IPS DF 19.7 (cell line): ENCODE data around the gene WAPL.

Source experiments
- DNase-seq: peaks from one replicate; pipeline ENCODE4 v3.0.0-alpha.2; 2013; ENCODE audit warnings: low read depth, low spot score

The WAPL gene

GRCh38 chr10:86461963-86462804 is 59.4 kb downstream of the WAPL start:
- peak; percentile 40 for DNase-seq

- no peak for DNase-seq
These were observed 70.0 kb downstream of the WAPL start for GRCh38 chr10:86451604-86451960.

DNA sequence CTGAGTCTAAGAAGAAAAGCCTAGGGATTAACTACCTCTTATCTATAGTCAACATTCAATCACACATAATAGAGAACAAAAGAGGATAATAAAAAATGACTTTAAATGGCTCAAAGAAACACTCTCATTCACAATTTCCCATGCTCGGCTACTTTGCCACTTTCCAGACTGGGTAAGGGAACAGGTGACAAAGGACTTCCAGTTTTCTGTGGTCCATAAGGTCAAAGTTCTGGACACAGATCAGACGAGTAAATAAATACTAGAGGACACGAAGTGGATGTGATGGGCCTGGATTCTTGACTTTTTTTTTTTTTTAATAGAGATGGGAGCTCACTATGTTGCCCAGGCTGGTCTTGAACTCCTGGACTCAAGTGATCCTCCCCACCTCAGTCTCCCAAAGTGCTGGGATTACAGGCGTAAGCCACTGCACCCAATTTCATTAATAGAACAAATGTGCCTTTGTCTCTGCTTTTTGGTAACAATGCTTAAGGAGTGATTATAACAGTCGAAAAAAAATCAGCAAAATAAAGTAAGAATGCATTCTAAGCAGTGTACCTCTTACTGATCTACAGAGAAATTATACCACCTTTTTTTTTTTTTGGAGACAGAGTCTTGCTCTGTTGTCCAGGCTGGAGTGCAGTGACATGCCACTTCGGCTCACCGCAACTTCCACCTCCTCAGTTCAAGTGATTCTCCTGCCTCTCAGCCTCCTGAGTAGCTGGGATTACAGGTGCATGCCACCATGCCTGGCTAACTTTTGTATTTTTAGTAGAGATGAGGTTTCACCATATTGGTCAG is 70.6 kb downstream of the WAPL start:
- DNase-seq: no peak

DNA sequence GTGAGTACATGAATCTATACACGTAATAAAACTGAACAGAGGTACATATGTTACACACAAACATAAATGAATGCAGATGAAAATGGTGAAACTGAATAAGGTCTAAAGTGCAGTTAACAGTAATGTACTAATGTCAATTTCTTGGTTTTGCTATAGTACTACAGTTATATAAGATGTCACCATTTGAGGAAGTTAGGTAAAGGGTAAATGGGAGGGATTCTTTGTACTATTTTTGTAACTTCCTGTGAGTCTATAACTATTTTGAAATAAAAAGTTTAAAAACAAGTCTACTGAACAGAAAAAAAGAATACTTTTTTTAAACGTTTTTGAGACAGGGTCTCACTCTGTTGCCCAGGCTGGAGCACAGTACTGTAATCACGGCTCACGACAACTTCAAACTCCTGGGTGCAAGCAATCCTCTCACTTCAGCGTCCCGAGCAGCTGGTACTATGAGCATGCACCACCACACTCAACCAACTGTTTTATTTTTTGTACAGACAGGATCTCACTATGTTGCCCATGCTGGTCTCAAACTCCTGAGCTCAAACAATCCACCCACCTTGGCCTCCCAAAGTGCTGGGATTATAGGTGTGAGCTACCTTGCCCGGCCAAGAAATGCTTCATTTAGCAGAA is 71.5 kb downstream of the WAPL start:
- no peak for DNase-seq

DNA sequence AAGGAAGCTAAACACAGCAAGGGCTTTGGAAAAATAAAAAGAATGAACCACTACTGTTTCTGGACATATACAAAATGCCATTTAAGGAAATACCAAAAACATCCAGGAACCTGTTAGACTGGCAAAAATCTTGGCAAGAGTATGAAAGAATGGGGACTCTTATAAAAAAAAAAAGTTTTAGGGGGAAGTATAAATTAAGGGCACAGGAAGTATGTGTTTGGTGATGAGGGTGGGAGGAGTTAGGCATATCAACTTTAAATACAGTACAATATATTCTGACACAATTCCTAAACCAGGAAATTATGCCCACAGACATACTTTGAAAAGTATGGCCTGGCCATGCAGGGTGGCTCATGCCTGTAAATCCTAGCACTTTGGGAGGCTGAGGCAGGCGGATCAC is 74.2 kb downstream of the WAPL start:
- no peak for DNase-seq

DNA sequence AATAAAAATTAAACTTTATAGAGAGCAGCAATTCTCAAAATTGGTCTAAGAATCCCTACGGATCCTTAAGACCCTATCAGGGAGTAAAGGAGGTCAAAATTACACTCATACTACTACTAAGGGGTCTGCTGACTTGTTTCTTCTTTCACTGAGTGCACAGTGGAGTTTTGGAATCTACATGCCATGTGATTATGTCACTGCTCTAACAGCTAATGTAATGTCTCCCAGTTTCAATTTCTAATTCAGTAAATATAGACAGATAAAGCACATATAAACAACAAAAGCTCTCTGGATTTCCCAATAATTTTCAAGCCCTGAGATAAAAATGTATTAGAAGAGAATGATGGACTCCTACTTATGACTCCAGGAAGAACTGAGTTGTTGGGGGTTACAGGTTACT is 74.6 kb downstream of the WAPL start:
- DNase-seq: no peak

- no peak for DNase-seq
These were observed 75.2 kb downstream of the WAPL start for GRCh38 chr10:86446440-86446839.

GRCh38 chr10:86443936-86444335 is 77.7 kb downstream of the WAPL start:
- no peak for DNase-seq

DNA sequence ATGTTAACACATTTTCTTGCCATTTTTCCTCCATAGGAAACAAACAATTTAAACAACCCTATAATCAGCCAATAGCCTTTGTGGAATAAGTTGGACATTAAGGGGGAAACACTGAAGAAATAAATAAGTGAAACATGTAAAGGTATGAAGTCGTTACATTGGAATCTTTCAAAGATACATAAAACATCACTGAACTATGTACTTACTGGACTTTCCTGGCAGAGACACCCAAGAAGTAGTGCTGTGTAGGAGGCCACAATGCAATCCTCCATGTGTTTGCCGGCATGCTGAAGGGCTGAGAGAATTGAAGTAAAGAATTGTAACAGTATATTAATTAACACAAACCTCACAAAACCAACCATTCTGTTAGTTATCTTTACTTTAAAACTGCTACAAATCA is 78.5 kb downstream of the WAPL start:
- no peak for DNase-seq

GRCh38 chr10:86440874-86441843 is 80.4 kb downstream of the WAPL start:
- no peak for DNase-seq

DNA sequence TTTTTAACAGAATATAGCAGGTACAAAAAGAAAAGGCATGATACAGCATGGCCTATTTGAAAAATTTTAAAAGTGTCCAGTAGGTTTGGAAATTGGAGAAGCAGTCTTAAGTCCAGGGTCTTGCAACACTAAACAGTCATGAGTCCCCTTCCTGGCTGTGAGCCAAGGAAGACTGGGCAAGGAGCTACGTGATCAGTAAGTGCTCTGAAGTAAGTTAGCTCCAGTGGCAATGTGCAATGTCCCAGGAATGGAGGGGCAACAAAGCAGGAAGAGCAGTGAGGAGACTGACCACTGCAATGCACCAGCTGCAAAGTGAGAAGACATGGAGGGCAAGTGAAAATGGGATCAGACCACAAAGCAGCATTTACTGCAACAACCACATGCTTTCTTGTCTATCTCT is 82.0 kb downstream of the WAPL start:
- no peak for DNase-seq

DNA sequence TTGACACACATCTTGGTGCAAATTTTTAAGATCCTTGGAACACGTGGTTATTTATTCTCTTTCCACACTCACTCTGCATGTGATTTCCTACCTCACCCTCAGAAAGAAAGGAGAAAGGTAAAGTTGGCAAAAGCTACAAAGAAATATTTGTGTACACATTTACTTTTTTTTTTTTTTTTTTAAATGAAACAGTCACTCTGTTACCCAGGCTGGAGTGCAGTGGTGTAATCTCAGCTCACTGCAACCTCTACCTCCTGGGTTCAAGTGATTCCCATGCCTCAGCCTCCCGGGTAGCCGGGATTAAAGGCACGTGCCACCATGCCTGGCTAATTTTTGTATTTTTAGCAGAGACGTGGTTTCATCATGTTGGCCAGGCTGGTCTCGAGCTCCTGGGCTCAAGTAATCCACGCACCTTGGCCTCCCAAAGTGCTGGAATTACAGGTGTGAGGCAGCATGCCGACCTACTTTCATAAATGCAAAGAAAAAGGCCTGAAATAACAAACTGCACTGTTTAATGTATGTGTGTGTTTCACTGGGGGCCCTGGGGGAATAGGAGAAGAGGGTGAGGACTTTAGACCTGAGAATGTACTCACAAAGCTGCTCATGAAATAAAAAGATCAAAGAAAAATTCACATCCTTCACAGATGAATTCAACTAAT is 83.4 kb downstream of the WAPL start:
- no peak for DNase-seq

DNA sequence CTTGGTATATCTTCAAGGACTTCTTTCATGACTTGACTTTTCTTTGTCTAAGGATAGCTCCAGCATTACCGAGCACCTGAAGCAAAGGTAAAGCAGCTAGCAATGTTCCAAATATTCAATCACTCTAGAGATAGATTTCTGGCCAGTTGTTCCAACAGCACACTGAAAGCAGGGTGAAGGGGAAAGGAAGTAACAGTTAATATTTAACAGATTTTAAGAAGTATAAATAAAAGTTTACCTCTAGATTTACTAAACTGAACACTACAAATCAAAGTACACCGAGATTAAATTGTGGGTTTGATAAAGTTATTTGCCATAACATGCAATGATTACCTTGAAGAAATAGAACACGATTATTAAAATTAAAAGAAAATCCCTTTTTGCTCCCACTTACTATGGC is 84.1 kb downstream of the WAPL start:
- DNase-seq: no peak

DNA sequence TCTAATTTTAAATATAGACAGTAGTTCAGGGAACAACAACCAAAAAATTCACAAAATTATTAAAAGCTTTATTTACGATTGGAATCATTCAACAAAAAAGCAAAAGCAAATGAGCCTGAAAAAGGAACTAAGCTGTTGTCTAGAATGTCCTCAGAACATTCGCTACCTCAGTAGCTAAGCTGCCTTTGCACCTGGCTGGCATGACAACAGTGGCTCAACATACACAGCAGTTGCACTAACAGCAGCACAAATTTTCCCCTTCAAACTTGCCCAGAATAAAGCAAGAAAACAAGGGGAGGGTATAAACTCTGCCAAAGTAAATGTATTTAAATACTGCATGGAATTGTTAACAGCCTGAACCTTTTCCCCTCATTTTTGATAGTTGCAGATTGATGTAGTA is 84.6 kb downstream of the WAPL start:
- no peak for DNase-seq

DNA sequence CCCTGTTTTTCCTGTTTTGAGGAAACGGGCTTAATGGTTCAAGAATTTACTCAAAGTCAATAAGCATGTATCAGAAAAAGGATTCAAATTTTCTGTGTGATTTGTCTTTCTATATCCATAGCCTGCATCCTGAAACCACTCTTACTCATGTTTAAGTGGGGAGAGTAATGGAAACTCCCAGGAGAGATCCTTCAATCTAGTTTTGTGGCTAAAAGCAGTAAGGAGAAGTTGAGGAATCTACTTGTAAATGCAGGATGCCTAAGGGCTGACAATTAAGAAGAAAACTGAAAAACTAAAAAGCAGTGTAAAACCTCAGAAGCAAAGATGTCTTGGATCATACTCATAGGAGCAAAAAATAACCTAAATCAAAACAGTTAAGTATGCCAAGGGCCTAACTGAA is 86.9 kb downstream of the WAPL start:
- no peak for DNase-seq

DNA sequence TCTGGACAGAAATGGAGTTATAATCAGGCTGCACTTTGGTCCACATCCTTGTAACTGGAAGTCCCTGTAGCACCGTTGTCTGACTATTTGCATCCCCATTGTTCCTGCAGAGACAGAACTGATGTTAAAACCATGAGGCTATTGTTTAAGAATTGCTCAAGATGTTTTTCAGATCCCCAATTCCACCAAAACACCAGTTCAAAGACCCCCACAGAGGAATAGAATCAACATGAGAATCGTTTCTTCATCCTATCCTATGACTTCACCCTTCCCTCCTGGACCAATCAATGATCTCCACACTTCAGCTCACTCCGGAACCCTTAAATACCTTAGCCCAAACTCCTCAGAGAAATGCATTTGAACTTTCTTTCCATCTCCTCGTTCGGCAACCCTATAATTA is 97.9 kb downstream of the WAPL start:
- DNase-seq: peak; percentile 75

DNA sequence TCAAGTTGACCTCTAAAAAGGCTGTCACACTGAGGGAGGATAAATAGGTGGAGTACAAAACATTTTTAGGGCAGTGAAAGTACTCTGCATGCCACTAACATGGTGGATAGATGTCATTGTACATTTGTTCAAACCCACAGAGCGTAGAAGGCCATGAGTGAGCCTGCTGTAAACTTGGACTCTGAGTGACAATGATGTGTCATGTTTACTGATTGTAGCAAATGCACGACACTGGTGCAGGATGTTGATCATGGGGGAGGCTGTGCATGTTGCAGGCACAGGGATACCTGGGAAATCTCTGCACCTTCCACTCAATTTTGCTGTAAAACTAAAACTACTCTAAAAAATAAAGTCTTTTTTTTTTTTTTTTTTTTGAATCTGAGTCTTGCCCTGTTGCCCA is 102.5 kb downstream of the WAPL start:
- no peak for DNase-seq

DNA sequence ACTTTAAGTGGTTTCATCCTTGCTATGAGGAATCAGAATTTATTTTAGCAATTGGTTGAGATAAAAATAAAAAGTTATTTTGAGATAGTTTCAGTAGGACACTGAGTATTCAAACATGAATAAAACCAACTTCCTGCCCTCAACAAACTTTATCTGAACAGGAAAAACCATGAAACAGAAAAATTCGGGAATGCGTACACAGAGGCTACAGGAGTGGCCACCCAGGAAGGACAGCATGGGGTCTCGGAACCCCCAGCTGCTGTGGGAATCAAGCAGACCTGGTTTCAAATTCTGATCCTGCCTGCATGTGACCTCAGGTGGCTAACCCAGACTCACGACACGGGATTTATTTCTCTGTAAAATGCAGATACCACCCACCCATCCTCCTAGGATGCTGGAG is 106.0 kb downstream of the WAPL start:
- no peak for DNase-seq

DNA sequence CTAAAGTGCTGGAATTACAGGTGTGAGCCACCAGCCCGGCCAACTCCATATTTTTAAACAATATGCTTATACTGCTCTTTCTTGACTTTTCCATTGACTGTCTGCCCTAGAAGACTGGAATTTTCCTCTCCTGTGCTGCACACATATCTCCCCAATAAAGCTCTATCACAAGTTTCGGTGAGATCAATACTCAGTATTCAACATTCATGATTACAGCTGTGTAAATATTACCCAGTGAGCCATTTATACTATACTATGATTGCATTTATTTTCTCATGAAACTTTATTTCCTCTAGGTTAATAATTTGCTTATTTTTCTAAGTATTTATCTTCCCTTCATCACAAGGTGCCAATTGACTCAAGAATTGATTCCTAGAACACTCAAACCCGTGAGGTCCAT is 106.5 kb downstream of the WAPL start:
- DNase-seq: no peak

DNA sequence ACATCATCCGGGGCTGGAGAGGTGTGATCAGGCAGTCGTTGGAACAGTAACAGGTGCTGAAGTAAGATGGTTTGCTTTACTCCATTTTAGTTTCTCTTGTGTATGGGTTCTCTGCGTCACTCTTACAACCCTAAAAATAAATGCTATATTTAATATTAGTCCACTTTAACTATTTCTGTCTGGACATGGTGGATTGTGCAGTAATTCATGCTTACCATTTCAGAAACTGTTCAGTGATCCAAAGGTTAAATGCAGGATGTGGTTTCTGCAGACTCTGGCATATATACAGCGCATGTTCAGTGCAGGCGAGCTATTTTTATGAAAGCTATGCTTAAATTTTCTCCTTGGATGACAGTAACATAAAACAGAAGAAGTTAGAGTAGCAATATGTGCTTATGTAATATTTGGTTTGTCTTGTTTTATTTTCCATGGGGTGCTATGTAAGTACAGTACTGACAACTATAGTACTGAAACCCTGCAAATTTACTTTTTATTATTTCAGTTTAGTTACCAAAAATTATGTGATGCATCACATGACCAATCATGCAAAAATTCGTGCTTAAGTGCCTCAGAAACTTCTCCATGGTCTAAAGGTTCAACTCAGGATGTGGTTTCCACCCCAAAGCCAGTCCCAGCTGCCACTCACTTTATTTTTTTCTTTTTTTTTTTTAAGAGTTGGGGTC is 108.4 kb downstream of the WAPL start:
- DNase-seq: no peak
